NCI-H1436 treated with DMSO at 0.1 percent for 48 hours (cell line): Measurements from ENCODE around the gene RPL36.
A peak's percentile ranks its signal among the peaks of the same experiment; 100 is the strongest.
"Not testable (repeated sequence)": the region's sequence is repeated elsewhere in the genome, so short reads cannot be mapped to it uniquely, and the experiment has no call there.

ENCODE experiments used
- DNase-seq: peaks from one replicate; lab custom pipeline; 2025; lab: John Stamatoyannopoulos, UW

The RPL36 gene

GRCh38 chr19:5674714-5675113 lies 15.4 kb upstream of the RPL36 start:
- no peak for DNase-seq

- no peak for DNase-seq
Observed at GRCh38 chr19:5676105-5676771, 13.9 kb upstream of the RPL36 start.

- DNase-seq: no peak
Observed at GRCh38 chr19:5676772-5677105, 13.4 kb upstream of the RPL36 start.

- DNase-seq: no peak
Observed at GRCh38 chr19:5677136-5677535, 13.0 kb upstream of the RPL36 start.

- DNase-seq: no peak
Observed at GRCh38 chr19:5677580-5677979, 12.5 kb upstream of the RPL36 start.

GRCh38 chr19:5678071-5678718 lies 11.9 kb upstream of the RPL36 start:
- DNase-seq: no peak

- no peak for DNase-seq
Observed at GRCh38 chr19:5679289-5680083, 10.6 kb upstream of the RPL36 start.

- DNase-seq: no peak
Observed at GRCh38 chr19:5680084-5680436, 10.0 kb upstream of the RPL36 start.

GRCh38 chr19:5680437-5681368 lies 9.4 kb upstream of the RPL36 start, which contains the start of the genes HSD11B1L and MICOS13:
HSD11B1L (plus strand) TSS chr19:5681027; CDS start chr19:5684833, 3,806 bp downstream.
MICOS13 (minus strand) TSS chr19:5680516; CDS start chr19:5680486, 30 bp downstream.
- DNase-seq: peak; percentile 97

GRCh38 chr19:5681391-5682106 lies 8.5 kb upstream of the RPL36 start:
- no peak for DNase-seq

GRCh38 chr19:5682107-5682482 lies 8.0 kb upstream of the RPL36 start:
- DNase-seq: no peak

GRCh38 chr19:5683177-5683886 lies 6.8 kb upstream of the RPL36 start:
- DNase-seq: no peak

- no peak for DNase-seq
Observed at GRCh38 chr19:5684694-5685430, 5.2 kb upstream of the RPL36 start.

- DNase-seq: no peak
Observed at GRCh38 chr19:5686326-5686646, 3.8 kb upstream of the RPL36 start.

GRCh38 chr19:5686647-5687359 lies 3.3 kb upstream of the RPL36 start:
- peak; percentile 61 for DNase-seq

- DNase-seq: no peak
Observed at GRCh38 chr19:5687360-5688198, 2.5 kb upstream of the RPL36 start.

- not testable (repeated sequence) for DNase-seq
Observed at GRCh38 chr19:5688262-5688881, 1.7 kb upstream of the RPL36 start.
